ENCODE data around the gene S100A5.

GRCh38 chr1:153488731-153489130 is 52.0 kb downstream of the S100A5 start:
- TF ChIP-seq POLR2AphosphoS2 (IDR thresholded peaks at IDR 0.05; ENCODE audit: low read depth, low read length) (no peak), CTCF (IDR thresholded peaks at IDR 0.05 in 2 of 3, conservative IDR thresholded peaks at IDR 0.05 in 1 of 3; ENCODE audit: control insufficient read depth in 2 of 3, extremely low read depth in 1 of 3, insufficient read depth in 1 of 3, low read depth in 3 of 3, low read length in 3 of 3) (no peak), CEBPB (IDR thresholded peaks at IDR 0.05; ENCODE audit: borderline replicate concordance in 1 of 2, low read depth in 2 of 2, low read length in 2 of 2) (no peak), FOXM1 (IDR thresholded peaks at IDR 0.05; ENCODE audit: low read depth, low read length) (no peak), EP300 (IDR thresholded peaks at IDR 0.05; ENCODE audit: borderline replicate concordance in 1 of 2, control insufficient read depth in 1 of 2, low read depth in 2 of 2, low read length in 2 of 2) (no peak), ATF3 (IDR thresholded peaks at IDR 0.05; ENCODE audit: borderline replicate concordance, extremely low read depth, low read depth, low read length) (no peak), POLR2A (IDR thresholded peaks at IDR 0.05; ENCODE audit: low read depth, low read length) (no peak), BCL11A (IDR thresholded peaks at IDR 0.05; ENCODE audit: low read depth, low read length) (no peak), HDAC2 (IDR thresholded peaks at IDR 0.05) (no peak), YY1 (IDR thresholded peaks at IDR 0.05; ENCODE audit: low read depth, low read length) (no peak)

Measured in GM12878 (cell line).